Ectodermal cell (in vitro differentiated cells): ENCODE results near the gene EML4.
"Not testable (repeated sequence)": the region's sequence is repeated elsewhere in the genome, so short reads cannot be mapped to it uniquely, and the experiment has no call there.

Source experiments
- H3K27ac ChIP-seq: 2 replicates; pipeline ENCODE4 v1.7.0; 2013; ENCODE audit warnings: mild to moderate bottlenecking, low read depth, low read length; ENCODE audit not compliant: insufficient read depth, poor library complexity, severe bottlenecking
- H3K27me3 ChIP-seq: 2 replicates; pipeline ENCODE4 v1.7.0; 2013; ENCODE audit warnings: mild to moderate bottlenecking, low read length; ENCODE audit not compliant: insufficient read depth, control insufficient read depth, poor library complexity, severe bottlenecking
- H3K36me3 ChIP-seq: one replicate; pipeline ENCODE4 v1.7.0; 2013; ENCODE audit warnings: low read length; ENCODE audit not compliant: control insufficient read depth, insufficient read depth
- H3K4me1 ChIP-seq: one replicate; pipeline ENCODE4 v1.7.0; 2013; ENCODE audit warnings: low read length; ENCODE audit not compliant: control insufficient read depth, insufficient read depth
- H3K4me3 ChIP-seq: 2 replicates; pipeline ENCODE4 v1.7.0; 2013; ENCODE audit warnings: low read depth, low read length, control low read depth; ENCODE audit not compliant: insufficient read depth
- H3K9me3 ChIP-seq: 2 replicates; pipeline ENCODE4 v1.7.0; 2013; ENCODE audit warnings: mild to moderate bottlenecking, low read length, moderate library complexity; ENCODE audit not compliant: control insufficient read depth
- WGBS, 2 experiments: methylation state at CpG; one replicate each; pipeline ENCODE4 v1.1.7; 2013; ENCODE audit warnings: missing lambda C conversion rate in 2 of 2; 5-methylcytosine and 5-hydroxymethylcytosine counted together

EML4 gene

GRCh38 chr2:42346856-42347255, 177.7 kb downstream of the EML4 start:
- not testable (repeated sequence) for H3K27ac ChIP-seq, H3K27me3 ChIP-seq, H3K4me3 ChIP-seq, H3K9me3 ChIP-seq, H3K4me1 ChIP-seq, H3K36me3 ChIP-seq
- WGBS, 2 experiments = 94 to 95% methylated on average over 6 of the region's 6 CpGs

DNA sequence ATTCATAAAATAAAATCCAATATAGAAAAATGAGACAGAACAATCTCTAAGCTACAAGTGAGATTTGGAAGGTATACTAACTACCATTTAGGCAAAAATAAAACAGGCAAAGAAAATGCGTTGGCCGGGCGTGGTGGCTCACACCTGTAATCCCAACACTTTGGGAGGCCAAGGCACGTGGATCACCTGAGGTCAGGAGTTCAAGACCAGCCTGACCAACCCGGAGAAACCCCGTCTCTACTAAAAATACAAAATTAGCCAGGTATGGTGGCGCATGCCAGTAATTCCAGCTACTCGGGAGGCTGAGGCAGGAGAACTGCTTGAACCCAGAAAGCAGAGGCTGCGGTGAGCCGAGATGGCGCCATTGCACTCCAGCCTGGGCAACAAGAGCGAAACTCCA, 178.4 kb downstream of the EML4 start:
- H3K4me3 ChIP-seq, H3K36me3 ChIP-seq, H3K4me1 ChIP-seq, H3K27ac ChIP-seq, H3K9me3 ChIP-seq, H3K27me3 ChIP-seq: not testable (repeated sequence)
- 95 to 96% methylated on average over 10 to 11 of the region's 12 CpGs for WGBS, 2 experiments

DNA sequence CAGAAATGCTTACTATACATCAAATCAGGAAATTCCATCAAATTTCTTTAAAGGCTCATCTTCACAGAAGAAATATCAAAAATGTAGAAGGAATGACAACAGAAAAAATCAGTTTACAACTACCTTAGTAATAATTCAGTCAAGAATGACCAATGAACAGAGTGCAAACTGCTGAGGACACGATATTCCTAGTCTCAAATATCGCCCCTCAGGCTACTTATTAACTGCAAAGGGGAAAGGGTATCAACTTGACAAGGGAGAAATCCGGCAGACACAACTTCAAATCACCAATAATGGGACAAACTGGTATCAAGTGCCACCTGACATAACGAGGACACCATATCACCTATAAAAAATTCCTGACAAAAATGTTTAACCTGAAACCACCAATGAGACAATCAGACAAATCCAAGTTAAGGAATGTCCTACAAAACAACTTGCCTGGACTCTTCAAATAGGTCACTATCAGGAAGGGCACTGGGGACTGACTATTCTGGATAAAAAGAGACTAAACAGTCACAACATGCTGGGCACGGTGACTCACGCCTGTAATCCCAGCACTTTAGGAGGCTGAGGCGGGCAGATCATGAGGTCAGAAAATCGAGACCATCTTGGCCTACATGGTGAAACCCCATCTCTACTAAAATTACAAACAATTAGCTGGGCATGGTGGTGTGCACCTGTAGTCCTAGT, 179.1 kb downstream of the EML4 start:
- Histone ChIP-seq H3K27me3 (no peaks in the 10 kb centered on the region), H3K4me1 (no peaks in the 10 kb centered on the region), H3K27ac (no peak overlapping the region), H3K4me3 (no peak overlapping the region), H3K36me3 (peaks cover 3% of the 10 kb centered on the region), H3K9me3 (no peaks in the 10 kb centered on the region)
- WGBS, 2 experiments = 91 to 93% methylated on average over 8 of the region's 8 CpGs

- WGBS, 2 experiments = 92 to 94% methylated on average over 3 of the region's 3 CpGs
- H3K4me1 ChIP-seq = no peaks in the 10 kb centered on the region
- no peak overlapping the region for H3K4me3 ChIP-seq
- H3K27ac ChIP-seq = no peak overlapping the region
- no peaks in the 10 kb centered on the region for H3K9me3 ChIP-seq
- peaks cover 3% of the 10 kb centered on the region for H3K36me3 ChIP-seq
- no peaks in the 10 kb centered on the region for H3K27me3 ChIP-seq
Measured at GRCh38 chr2:42350434-42351063, 181.4 kb downstream of the EML4 start.

DNA sequence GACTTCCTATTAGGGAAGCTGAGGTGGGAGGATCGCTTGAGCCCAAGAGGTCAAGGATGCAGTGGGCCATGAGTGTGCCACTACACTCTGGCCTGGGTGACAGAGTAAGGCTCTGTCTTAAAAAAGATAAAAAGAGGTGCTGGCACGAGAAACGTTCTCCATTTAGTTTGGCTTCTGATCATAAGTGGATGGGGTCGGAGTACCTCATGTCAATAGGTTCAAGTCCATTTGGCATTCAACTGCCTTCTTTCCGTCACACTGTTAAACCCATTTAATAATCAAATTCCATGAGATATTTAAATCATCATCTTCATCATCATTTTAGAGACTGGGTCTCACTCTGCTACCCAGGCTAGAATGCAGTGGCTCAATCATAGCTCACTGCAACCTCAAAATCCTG, 182.7 kb downstream of the EML4 start:
- Histone ChIP-seq H3K27ac (no peak overlapping the region), H3K27me3 (no peaks in the 10 kb centered on the region), H3K4me1 (no peaks in the 10 kb centered on the region), H3K9me3 (no peaks in the 10 kb centered on the region), H3K36me3 (peaks cover 3% of the 10 kb centered on the region), H3K4me3 (no peak overlapping the region)
- WGBS, 2 experiments = 91 to 94% methylated on average over 5 of the region's 5 CpGs

DNA sequence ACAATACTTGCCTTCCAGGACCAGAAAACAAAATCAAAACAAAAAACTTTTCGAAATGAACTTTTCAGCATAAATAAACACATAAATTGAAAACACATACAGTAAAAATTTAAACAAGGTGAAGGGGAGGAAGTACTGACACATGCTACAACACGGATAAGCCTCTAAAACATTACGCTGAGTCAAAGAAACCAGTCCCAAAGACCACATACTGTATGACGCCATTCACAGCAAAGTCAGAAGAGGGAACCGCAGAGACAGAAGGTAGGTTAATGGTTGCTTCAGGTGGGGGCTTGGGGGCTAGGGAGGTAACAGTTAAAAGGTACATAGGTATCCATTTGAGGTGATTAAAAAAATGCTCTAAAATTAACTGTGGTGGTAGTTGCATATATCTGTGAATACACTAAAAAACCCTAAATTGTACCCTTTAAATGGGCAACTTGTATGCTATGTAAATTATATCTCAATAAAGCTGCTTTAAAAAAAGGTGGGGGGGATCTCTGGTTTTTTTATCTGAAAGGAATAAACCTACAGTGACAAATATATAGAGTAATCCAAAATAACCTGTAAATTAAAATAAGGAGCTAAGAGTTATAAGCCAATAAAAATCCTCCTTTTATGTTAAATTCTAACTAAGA, 184.8 kb downstream of the EML4 start:
- WGBS, 2 experiments = 95 to 96% methylated on average over 5 of the region's 5 CpGs
- Histone ChIP-seq H3K4me3 (no peak overlapping the region), H3K4me1 (no peaks in the 10 kb centered on the region), H3K36me3 (peaks cover 3% of the 10 kb centered on the region), H3K27ac (no peak overlapping the region), H3K27me3 (no peaks in the 10 kb centered on the region), H3K9me3 (no peaks in the 10 kb centered on the region)

- Histone ChIP-seq H3K4me3 (peak overlapping the region; percentile 69), H3K4me1 (peaks cover 10% of the 10 kb centered on the region), H3K27ac (no peak overlapping the region), H3K36me3 (no peaks in the 10 kb centered on the region), H3K27me3 (peaks cover 10% of the 10 kb centered on the region), H3K9me3 (no peaks in the 10 kb centered on the region)
- 83 to 89% methylated on average over 6 of the region's 6 CpGs for WGBS, 2 experiments
Measured at GRCh38 chr2:42359304-42359964, 190.3 kb downstream of the EML4 start.

DNA sequence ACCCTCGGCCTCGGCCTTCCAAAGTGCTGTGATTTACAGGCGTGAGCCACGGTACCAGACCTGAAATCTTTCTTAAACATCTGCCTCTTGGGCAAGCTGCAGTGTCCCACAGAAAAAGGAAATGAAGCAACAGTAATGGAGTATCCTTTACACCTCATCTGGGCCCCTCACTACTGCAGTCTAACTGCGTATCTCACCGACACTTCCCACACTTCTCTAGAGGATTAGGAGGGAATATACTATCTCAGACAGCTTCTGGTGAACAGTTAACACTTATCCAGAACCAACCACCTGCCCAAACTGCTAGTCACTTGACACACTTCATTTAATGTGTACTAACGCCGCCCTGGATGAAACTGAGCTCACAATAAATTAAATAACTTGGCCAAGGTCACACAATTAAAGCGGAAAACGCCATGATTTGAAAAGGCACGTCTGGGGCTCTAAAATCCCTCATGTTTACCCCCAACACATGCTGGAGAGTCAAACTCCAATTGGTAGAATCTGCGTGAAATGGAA, 190.9 kb downstream of the EML4 start:
- Histone ChIP-seq H3K9me3 (no peaks in the 10 kb centered on the region), H3K27me3 (peaks cover 10% of the 10 kb centered on the region), H3K36me3 (no peaks in the 10 kb centered on the region), H3K27ac (no peak overlapping the region), H3K4me3 (peak overlapping the region; percentile 69), H3K4me1 (peaks cover 10% of the 10 kb centered on the region)
- 59 to 63% methylated on average over 12 of the region's 12 CpGs for WGBS, 2 experiments

- H3K9me3 ChIP-seq = no peaks in the 10 kb centered on the region
- peaks cover 10% of the 10 kb centered on the region for H3K27me3 ChIP-seq
- H3K4me3 ChIP-seq = peak overlapping the region; percentile 69
- no peaks in the 10 kb centered on the region for H3K36me3 ChIP-seq
- H3K27ac ChIP-seq = no peak overlapping the region
- H3K4me1 ChIP-seq = peaks cover 10% of the 10 kb centered on the region
- 4% methylated on average over 15 of the region's 15 CpGs for WGBS, 2 experiments
Measured at GRCh38 chr2:42360493-42360889, 191.3 kb downstream of the EML4 start.
